Aorta (tissue), 5 donors: Measurements from ENCODE around the gene ATXN7L3. TPM values are rescaled to one million over a fixed set of nuclear protein-coding genes. Genes with fewer than 3 reads are reported as not detected.

ENCODE experiments used
- ATAC-seq: fragments of 200-7000 bp; cut with Tn5 transposase; one replicate; pipeline ENCODE4 v1.9.1; 2022; ENCODE audit warnings: moderate library complexity; ENCODE audit not compliant: low FRiP score
- DNase-seq, 2 donors: peaks; one replicate each; pipeline ENCODE4 v3.0.0-alpha.2; 2020
- H3K27ac ChIP-seq, 2 donors: one replicate each; pipeline ENCODE4 v1.5.1; 2013; ENCODE audit warnings: low read length in 2 of 2, mild to moderate bottlenecking in 2 of 2, moderate library complexity in 2 of 2, control low read depth in 1 of 2, inconsistent platforms in 1 of 2, low read depth in 1 of 2
- H3K27me3 ChIP-seq, 2 donors: one replicate each; pipeline ENCODE4 v1.6.1; 2013; ENCODE audit warnings: control low read depth in 1 of 2, low read length in 1 of 2, mild to moderate bottlenecking in 1 of 2, moderate library complexity in 1 of 2; ENCODE audit not compliant: insufficient read depth in 2 of 2, control insufficient read depth in 1 of 2
- H3K36me3 ChIP-seq, 2 donors: one replicate each; pipeline ENCODE4 v1.6.1; 2013; ENCODE audit warnings: control low read depth in 1 of 2, low read length in 1 of 2, mild to moderate bottlenecking in 1 of 2; ENCODE audit not compliant: insufficient read depth in 2 of 2, control insufficient read depth in 1 of 2
- H3K4me1 ChIP-seq, 2 donors: one replicate each; pipeline ENCODE4 v1.6.1; 2013; ENCODE audit warnings: low read length in 2 of 2, control low read depth in 1 of 2, mild to moderate bottlenecking in 1 of 2, moderate library complexity in 1 of 2; ENCODE audit not compliant: insufficient read depth in 2 of 2, control insufficient read depth in 1 of 2
- H3K4me3 ChIP-seq, 2 donors: one replicate each; pipeline ENCODE4 v1.5.1; 2013; ENCODE audit warnings: low read length in 2 of 2, control low read depth in 1 of 2, mild to moderate bottlenecking in 1 of 2
- H3K9me3 ChIP-seq: one replicate; pipeline ENCODE4 v1.6.1; 2013; ENCODE audit warnings: mild to moderate bottlenecking, low read length; ENCODE audit not compliant: control insufficient read depth
- WGBS, 2 donors: extraction: QIAGEN DNeasy Blood & Tissue Kit; methylation state at CpG; one replicate each; pipeline ENCODE4 v1.1.7; 2013; 5-methylcytosine and 5-hydroxymethylcytosine counted together
- intact Hi-C, 2 donors: fragments of 100-400 bp; cut with DNase I; formaldehyde crosslinking; loops; one replicate each; pipeline versions ENCODE4 v1.14.2 to v1.15.0; 2022
- polyA plus RNA-seq, 2 donors: library from polyadenylated mRNA; stranded (reverse); fragments of 200-250 nt; gene quantifications; one replicate each; pipeline ENCODE4 v1.2.3, GENCODE V29; 2013
- total RNA-seq, 2 donors: library from RNA; stranded (reverse); fragmentation: NEBNext Ultra II Directional; extraction: Animal tissue kit (Norgen Biotek cat#: 25700); gene quantifications; one replicate each; pipeline ENCODE4 v1.2.1, GENCODE V29; 2021
- donor health status: healthy with polysubstance abuse.
- donor health status: Bipolar disorder and iron deficiency.
- donor health status: DM: no; HTN: no; CAD: no.
- donor health status: DM: no; HTN: no; CAD: no.
- donor health status: DM: yes; HTN: yes; CAD: no.

ATXN7L3 gene
- total and polyA plus RNA-seq, 4 donors: 18.7 to 67.5 (median 49.3) TPM

DNA sequence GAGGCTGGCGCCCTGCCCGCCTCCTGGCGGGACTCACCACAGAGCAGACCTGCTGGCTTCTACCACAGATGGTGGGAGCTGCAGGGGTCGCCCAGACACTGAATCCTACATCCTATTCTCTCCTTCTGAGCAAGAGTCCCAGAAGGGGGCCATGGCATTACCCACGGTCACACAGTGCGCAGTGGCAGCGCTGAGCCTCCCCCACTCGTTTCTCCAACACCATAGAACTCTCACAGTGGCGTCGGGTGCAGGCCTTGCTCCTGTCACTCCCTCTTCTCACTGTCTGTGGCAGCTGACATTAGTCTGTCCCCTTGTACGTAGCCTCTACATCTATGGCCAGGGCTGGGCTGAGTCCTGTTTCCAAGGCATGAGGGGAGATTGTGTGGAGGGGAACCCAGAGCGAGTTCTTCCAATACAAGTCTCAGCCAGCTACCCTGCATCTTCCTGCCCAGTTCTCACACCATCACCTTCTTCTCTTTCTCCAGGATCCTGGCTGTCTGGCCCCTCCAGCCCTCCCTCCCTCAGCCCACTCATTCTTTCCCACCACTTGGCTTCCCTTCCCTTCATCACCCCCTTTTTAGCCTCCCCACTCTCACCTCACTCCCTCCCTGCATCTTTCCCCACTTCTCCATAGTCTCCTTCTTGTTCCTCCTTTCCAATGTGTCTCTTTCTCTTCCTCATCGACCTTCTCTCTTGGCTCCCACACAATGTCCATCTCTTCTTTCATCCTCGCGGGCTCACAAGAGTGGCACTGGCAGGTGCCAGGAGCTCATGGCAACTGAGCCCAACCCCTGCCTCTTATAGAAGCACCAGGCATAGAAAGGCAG is 13.9 kb upstream of the ATXN7L3 start:
- Histone ChIP-seq H3K4me1 (no peaks in the 10 kb centered on the region), H3K36me3 (peaks cover 5 to 12% of the 10 kb centered on the region in 2 donors), H3K9me3 (no peaks in the 10 kb centered on the region), H3K27me3 (no peaks in the 10 kb centered on the region), H3K27ac (no peak overlapping the region), H3K4me3 (no peak overlapping the region)
- intact Hi-C loops: loop anchor here in 1 of 2 donors (10.0 kb wide), 1 partner anchor 291 kb away; the partner anchor contains the start of gene GPATCH8
- WGBS, 2 donors: 83 to 85% methylated on average over 15 of the region's 15 CpGs
- ATAC-seq: no peak
- DNase-seq: peak in 1 of 2 donors; percentile 71

- no peak overlapping the region for H3K4me3 ChIP-seq
- H3K4me1 ChIP-seq: no peaks in the 10 kb centered on the region
- no peaks in the 10 kb centered on the region for H3K27me3 ChIP-seq
- H3K9me3 ChIP-seq: no peaks in the 10 kb centered on the region
- peak in 1 of 2 donors; percentile 76 for DNase-seq
- peaks cover 5 to 12% of the 10 kb centered on the region in 2 donors for H3K36me3 ChIP-seq
- no peak overlapping the region for H3K27ac ChIP-seq
- intact Hi-C loops: loop anchor here in 1 of 2 donors (10.0 kb wide), 1 partner anchor 292 kb away; the partner anchor contains the start of gene GPATCH8
- WGBS, 2 donors: 58 to 64% methylated on average over 30 to 31 of the region's 31 CpGs
- no peak for ATAC-seq
These were observed 13.1 kb upstream of the ATXN7L3 start for GRCh38 chr17:44212507-44213402.

GRCh38 chr17:44211281-44212265 is 11.9 kb upstream of the ATXN7L3 start:
- peaks cover 5 to 14% of the 10 kb centered on the region in 2 donors for H3K36me3 ChIP-seq
- DNase-seq (no peak), ATAC-seq (no peak)
- H3K27ac ChIP-seq: no peak overlapping the region
- no peak overlapping the region for H3K4me3 ChIP-seq
- 89% methylated on average over 30 of the region's 30 CpGs for WGBS, 2 donors
- H3K4me1 ChIP-seq: no peaks in the 10 kb centered on the region
- H3K27me3 ChIP-seq: no peaks in the 10 kb centered on the region
- intact Hi-C loops: loop anchor here in 1 of 2 donors (10.0 kb wide), 1 partner anchor 293 kb away; the partner anchor contains the start of gene GPATCH8
- H3K9me3 ChIP-seq: no peaks in the 10 kb centered on the region

- Histone ChIP-seq H3K27me3 (no peaks in the 10 kb centered on the region), H3K4me1 (no peaks in the 10 kb centered on the region), H3K4me3 (no peak overlapping the region), H3K9me3 (no peaks in the 10 kb centered on the region), H3K27ac (no peak overlapping the region), H3K36me3 (peaks cover 5 to 9% of the 10 kb centered on the region in 2 donors)
- peak; percentile 91 for ATAC-seq
- WGBS, 2 donors: 30 to 32% methylated on average over 60 to 64 of the region's 64 CpGs
- DNase-seq: peak; percentile 93 to 96
- intact Hi-C loops: loop anchor here (1.0 to 10.0 kb wide), 2 partner anchors 121 to 294 kb away; partner anchors contain the start of gene GPATCH8 (in 1 of the 2)
These were observed 10.9 kb upstream of the ATXN7L3 start for GRCh38 chr17:44210342-44211192.

DNA sequence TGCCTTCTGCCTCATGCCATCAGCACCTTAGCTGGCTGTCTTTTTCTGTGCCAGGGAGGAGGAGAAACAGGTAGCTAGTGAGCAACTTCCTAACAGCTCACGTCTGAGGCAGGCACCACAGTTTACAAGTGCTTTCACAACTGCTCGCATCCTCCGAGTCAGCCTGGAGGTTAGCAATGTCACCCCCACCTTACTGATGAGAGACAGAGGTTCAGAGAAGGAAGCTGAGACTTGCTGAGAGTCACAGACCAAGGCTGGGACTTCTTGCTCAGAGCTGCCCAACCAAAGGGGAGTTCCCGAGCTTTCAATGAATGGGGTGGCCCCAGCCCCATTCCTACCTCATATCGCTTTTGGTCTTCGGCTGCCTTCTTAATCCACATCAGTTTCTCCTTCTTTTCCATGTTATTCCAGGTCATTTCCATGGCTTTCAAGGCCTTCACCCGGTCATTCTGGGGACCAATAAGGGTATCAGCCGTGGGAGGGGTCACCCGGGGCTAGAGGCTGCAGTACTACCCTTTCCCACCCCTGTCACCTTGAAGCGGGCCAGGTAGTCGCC is 10.2 kb upstream of the ATXN7L3 start:
- ATAC-seq (no peak), DNase-seq (no peak)
- H3K27me3 ChIP-seq: no peaks in the 10 kb centered on the region
- intact Hi-C loops: loop anchor here (1.0 to 10.0 kb wide), 2 partner anchors 121 to 295 kb away; partner anchors contain the start of gene GPATCH8 (in 1 of the 2)
- H3K36me3 ChIP-seq: peaks cover under 1 to 7% of the 10 kb centered on the region in 2 donors
- H3K9me3 ChIP-seq: no peaks in the 10 kb centered on the region
- H3K27ac ChIP-seq: no peak overlapping the region
- H3K4me1 ChIP-seq: no peaks in the 10 kb centered on the region
- H3K4me3 ChIP-seq: no peak overlapping the region
- whole genome bisulfite sequencing, 2 donors: 69 to 70% methylated on average over 11 of the region's 11 CpGs

GRCh38 chr17:44207743-44208142 is 8.1 kb upstream of the ATXN7L3 start:
- Histone ChIP-seq H3K9me3 (no peaks in the 10 kb centered on the region), H3K36me3 (peaks cover 0 to 5% of the 10 kb centered on the region in 2 donors), H3K4me1 (no peaks in the 10 kb centered on the region), H3K4me3 (no peak overlapping the region), H3K27ac (no peak overlapping the region), H3K27me3 (no peaks in the 10 kb centered on the region)
- intact Hi-C loops: no loop called here
- DNase-seq (no peak), ATAC-seq (no peak)
- 79 to 80% methylated on average over 5 of the region's 5 CpGs for WGBS, 2 donors

- Histone ChIP-seq H3K4me3 (no peak overlapping the region), H3K27me3 (no peaks in the 10 kb centered on the region), H3K4me1 (no peaks in the 10 kb centered on the region), H3K36me3 (peaks cover 0 to 5% of the 10 kb centered on the region in 2 donors), H3K9me3 (no peaks in the 10 kb centered on the region), H3K27ac (no peak overlapping the region)
- WGBS, 2 donors: 81 to 85% methylated on average over 17 of the region's 17 CpGs
- ATAC-seq (no peak), DNase-seq (no peak)
- intact Hi-C loops: no loop called here
These were observed 7.6 kb upstream of the ATXN7L3 start for GRCh38 chr17:44207319-44207718.
